GM12873 (cell line): ENCODE measurements around the gene CLCN7.

Source experiments
- CTCF ChIP-seq: IDR thresholded peaks from 2 replicates; pipeline ENCODE4 v1.5.1; 2012; ENCODE audit warnings: low read depth, mild to moderate bottlenecking, moderate library complexity, low read length, control low read depth; ENCODE audit not compliant: insufficient read depth; ENCODE audit errors: missing control alignments

CLCN7 gene

GRCh38 chr16:1403733-1404132, 71.1 kb downstream of the CLCN7 start:
- no peak for TF ChIP-seq CTCF

- no peak for TF ChIP-seq CTCF
These were observed 71.8 kb downstream of the CLCN7 start for GRCh38 chr16:1403036-1403435.

GRCh38 chr16:1401758-1402154, 73.1 kb downstream of the CLCN7 start:
- TF ChIP-seq CTCF = no peak

GRCh38 chr16:1401061-1401757, 73.6 kb downstream of the CLCN7 start:
- no peak for TF ChIP-seq CTCF

- TF ChIP-seq CTCF = no peak
These were observed 75.8 kb downstream of the CLCN7 start for GRCh38 chr16:1398826-1399581.

GRCh38 chr16:1398351-1398750, 76.5 kb downstream of the CLCN7 start:
- no peak for TF ChIP-seq CTCF

- no peak for TF ChIP-seq CTCF
These were observed 77.0 kb downstream of the CLCN7 start for GRCh38 chr16:1397779-1398178.
